ENCODE data around the gene RNF130.

Gene RNF130

GRCh38 chr5:180085837-180086236, 14.3 kb upstream of the RNF130 start:
- no peak for DNase-seq (ENCODE audit: low read depth in 2 of 3, low spot score in 2 of 3)

- no peak for DNase-seq (ENCODE audit: low read depth in 2 of 3, low spot score in 2 of 3)
Measured at GRCh38 chr5:180084638-180085561, 13.3 kb upstream of the RNF130 start.

GRCh38 chr5:180083529-180084060, 12.0 kb upstream of the RNF130 start:
- DNase-seq (ENCODE audit: low read depth in 2 of 3, low spot score in 2 of 3): no peak

- DNase-seq (ENCODE audit: low read depth in 2 of 3, low spot score in 2 of 3): no peak
Measured at GRCh38 chr5:180082633-180083420, 11.3 kb upstream of the RNF130 start.

- no peak for DNase-seq (ENCODE audit: low read depth in 2 of 3, low spot score in 2 of 3)
Measured at GRCh38 chr5:180081481-180081880, 9.9 kb upstream of the RNF130 start.

GRCh38 chr5:180080486-180081280, 9.1 kb upstream of the RNF130 start:
- DNase-seq (ENCODE audit: low read depth in 2 of 3, low spot score in 2 of 3): no peak

- DNase-seq (ENCODE audit: low read depth in 2 of 3, low spot score in 2 of 3): no peak
Measured at GRCh38 chr5:180079702-180080466, 8.3 kb upstream of the RNF130 start.

- no peak for DNase-seq (ENCODE audit: low read depth in 2 of 3, low spot score in 2 of 3)
Measured at GRCh38 chr5:180078348-180078747, 6.8 kb upstream of the RNF130 start.

GRCh38 chr5:180077594-180078284, 6.2 kb upstream of the RNF130 start:
- DNase-seq (ENCODE audit: low read depth in 2 of 3, low spot score in 2 of 3): no peak

GRCh38 chr5:180075703-180076102, 4.1 kb upstream of the RNF130 start:
- DNase-seq (ENCODE audit: low read depth in 2 of 3, low spot score in 2 of 3): no peak

GRCh38 chr5:180074462-180074861, 2.9 kb upstream of the RNF130 start:
- DNase-seq (ENCODE audit: low read depth in 2 of 3, low spot score in 2 of 3): no peak

- DNase-seq (ENCODE audit: low read depth in 2 of 3, low spot score in 2 of 3): no peak
Measured at GRCh38 chr5:180072556-180072955, 997 bp upstream of the RNF130 start.

- DNase-seq (ENCODE audit: low read depth in 2 of 3, low spot score in 2 of 3): no peak
Measured at GRCh38 chr5:180072256-180072548, 643 bp upstream of the RNF130 start.

- DNase-seq (ENCODE audit: low read depth in 2 of 3, low spot score in 2 of 3): no peak
Measured at GRCh38 chr5:180070756-180071530, 616 bp downstream of the RNF130 start.

GRCh38 chr5:180069589-180070247, 1.8 kb downstream of the RNF130 start:
- no peak for DNase-seq (ENCODE audit: low read depth in 2 of 3, low spot score in 2 of 3)

GRCh38 chr5:180068519-180069090, 3.0 kb downstream of the RNF130 start:
- no peak for DNase-seq (ENCODE audit: low read depth in 2 of 3, low spot score in 2 of 3)

GRCh38 chr5:180067986-180068385, 3.6 kb downstream of the RNF130 start:
- DNase-seq (ENCODE audit: low read depth in 2 of 3, low spot score in 2 of 3): no peak

GRCh38 chr5:180060192-180060591, 11.4 kb downstream of the RNF130 start:
- no peak for DNase-seq (ENCODE audit: low read depth in 2 of 3, low spot score in 2 of 3)

All from activated CD8-positive, alpha-beta memory T cell treated with anti-CD3 and anti-CD28 coated beads for 48 hours (primary cell).